ENCODE results near the gene NSRP1.
"Not testable (repeated sequence)": the region's sequence is repeated elsewhere in the genome, so short reads cannot be mapped to it uniquely, and the experiment has no call there.

The NSRP1 gene

GRCh38 chr17:30188211-30188939, 71.8 kb downstream of the NSRP1 start:
- DNase-seq: no peak

DNA sequence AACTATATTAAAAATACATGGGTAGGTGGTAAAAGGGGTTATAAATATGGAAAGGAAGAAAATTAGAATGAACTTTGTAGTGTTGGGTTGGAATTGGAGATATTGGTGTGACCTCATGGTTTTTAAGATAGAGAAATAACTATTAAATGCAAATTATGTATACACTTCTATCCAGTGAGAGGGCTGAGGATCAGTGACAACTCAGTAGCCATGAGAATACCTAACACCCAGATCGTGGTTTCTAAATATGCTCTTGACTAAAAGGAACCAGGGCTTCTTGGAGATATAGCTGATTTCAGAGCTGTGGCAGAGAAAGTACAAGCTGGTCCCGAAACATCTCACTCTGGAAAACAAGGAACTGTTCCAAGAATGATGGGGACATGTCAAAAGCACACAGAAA, 74.5 kb downstream of the NSRP1 start:
- DNase-seq: no peak

DNA sequence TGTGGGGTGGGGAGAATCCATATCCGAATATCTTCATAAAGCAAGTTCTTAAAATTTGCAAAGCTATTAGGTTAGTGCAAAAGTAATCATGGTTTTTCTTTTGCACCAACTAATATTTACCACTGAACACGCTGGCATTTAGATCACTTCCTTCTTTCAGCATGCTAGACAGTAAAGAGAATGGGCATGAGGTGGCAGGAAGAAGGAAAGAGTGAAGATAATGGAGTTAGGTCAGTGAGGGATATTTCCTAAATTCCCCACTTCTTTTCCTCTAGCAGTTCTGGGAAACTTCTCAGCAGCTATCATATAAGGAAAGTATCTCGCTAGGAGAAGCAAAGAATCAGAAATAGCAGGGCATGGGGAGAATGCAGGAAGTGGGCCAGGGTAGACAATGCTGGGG, 79.9 kb downstream of the NSRP1 start:
- DNase-seq: no peak

- DNase-seq: no peak
Observed at GRCh38 chr17:30197416-30197815, 80.8 kb downstream of the NSRP1 start.

DNA sequence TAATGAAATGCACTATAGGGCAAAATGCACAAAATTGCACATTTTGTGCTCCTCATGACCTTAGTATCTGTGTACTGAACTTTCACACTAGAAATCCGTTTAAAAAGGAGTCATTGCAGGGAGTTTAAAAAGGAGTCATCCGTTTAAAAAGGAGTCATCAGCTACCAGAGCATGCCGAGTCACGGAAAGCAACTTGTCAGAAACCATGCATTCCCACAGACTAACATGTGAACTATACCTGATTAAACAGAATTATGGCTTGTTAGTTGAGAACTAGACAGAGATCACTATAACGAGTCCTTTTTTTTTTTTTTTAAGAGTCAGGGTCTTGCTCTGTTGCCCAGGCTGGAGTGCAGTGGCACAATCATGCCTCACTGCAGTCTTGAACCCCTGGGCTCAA, 83.0 kb downstream of the NSRP1 start:
- DNase-seq: no peak

DNA sequence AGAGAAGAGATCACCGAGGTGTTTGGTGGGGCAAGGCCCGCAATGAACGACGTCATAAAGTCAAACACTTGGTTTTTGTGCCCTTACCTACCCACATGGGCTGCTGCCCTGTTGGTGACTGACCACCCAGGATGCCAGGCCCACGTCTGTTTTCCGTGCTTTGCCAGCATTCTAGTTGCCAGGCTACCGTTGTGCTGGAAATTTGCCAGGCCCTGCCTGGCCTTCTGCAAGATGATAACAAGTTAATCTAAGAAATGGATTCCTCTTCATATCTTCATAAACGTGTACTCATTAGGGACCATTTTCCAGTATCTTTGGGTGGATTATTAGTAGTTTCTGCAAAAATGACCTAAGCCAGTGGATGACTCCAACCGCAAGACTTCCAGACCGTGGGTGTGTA, 83.5 kb downstream of the NSRP1 start:
- DNase-seq: no peak

DNA sequence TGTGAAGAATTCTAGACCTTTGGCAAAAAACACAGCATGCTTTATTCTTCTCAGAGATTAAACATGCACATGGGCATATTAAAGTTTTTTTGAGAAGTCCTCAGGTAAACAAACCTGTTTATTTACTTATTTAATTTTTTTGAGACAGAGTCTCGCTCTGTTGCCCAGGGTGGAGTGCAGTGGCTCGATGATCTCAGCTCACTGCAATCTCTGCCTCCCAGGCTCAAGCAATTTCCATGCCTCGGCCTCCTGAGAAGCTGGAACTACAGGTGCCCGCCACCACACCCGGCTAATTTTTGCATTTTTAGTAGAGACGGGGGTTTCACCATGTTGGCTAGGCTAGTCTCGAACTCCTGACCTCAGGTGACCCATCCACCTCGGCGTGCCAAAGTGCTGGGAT, 84.0 kb downstream of the NSRP1 start:
- not testable (repeated sequence) for DNase-seq

DNA sequence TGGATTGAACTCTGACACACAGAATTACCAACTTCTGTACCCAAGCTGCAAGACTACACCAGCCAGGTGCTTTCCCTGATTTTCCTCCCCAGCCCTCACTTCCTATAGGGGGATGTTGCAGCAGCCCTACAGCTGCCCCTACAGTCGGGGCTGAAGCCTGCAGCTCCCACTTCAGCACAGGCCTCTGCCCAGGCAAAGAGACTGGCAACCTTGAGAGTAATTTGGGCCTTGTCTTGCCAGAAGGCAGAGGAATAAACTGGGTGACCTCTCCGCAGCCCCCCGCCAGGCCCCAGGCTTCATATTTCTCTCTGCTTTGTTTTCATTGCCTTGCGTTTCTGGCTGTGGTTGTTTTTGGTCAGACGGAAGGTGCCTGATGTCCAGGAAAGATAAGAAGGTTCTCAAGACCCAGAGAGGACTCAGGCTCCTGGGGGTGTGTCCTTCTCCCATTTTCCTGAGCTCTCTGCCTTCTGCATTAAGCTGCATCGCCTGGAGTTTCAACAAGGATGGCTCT, 86.9 kb downstream of the NSRP1 start:
- no peak for DNase-seq

DNA sequence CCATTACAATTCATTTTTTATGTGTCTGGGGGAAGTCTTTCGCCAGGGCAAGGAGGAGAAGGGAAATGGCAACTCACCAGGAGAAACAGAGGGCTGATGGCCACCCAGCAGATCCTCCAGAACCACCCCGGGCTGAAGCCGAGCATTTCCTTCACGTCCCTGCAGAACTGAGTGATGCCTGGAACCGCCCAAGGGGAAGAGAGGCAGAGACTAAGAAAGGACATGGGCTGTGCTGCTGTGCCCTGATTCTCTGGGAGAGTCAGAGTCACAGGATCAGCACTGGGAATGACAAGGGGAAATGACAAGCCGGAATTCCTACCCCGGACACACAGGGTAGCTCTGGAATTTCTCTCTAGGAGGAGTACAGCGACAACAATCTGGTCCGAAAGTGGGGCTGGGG, 91.0 kb downstream of the NSRP1 start:
- no peak for DNase-seq

- DNase-seq: no peak
Observed at GRCh38 chr17:30208214-30208613, 91.6 kb downstream of the NSRP1 start.

DNA sequence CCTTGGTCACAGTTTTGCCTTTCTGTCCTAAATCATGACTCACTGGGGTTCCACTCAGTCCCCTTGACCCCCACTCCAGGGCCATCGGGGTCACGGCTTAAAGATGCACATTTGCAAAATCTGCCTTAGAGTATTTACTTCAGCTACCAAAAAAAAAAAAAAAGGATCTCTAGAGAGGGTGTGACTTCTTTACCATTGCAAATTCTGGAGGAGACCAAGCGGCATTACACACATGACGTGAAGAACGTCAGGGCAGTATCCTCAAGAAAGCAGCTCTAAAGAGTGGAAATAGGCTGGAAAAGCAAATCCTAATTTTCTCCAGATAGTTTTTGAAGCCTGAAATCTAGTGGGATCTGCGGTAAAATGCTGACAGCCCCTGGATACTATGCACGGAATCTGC, 93.3 kb downstream of the NSRP1 start:
- no peak for DNase-seq

GRCh38 chr17:30210366-30210765, 93.8 kb downstream of the NSRP1 start:
- DNase-seq: no peak

DNA sequence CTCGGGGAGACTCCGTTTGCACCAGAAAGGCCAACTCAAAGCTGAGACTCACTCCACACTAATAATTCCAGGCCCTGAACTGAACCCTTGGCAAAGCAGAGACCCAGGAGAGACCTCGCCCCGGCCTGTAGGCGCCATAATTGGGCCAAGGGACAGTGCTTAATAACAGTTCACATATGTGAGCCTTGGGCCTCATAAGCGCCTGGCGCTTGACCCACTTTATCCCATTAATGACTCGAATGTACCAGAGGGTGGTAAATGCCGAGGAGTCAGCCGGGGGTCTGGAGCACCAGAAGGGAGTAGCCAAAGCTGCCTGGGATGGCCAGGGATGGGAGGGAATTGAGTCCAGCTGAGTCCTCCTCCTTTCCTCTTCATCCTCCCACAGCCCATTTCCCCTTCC, 94.3 kb downstream of the NSRP1 start:
- DNase-seq: no peak

- DNase-seq: no peak
Observed at GRCh38 chr17:30211371-30211770, 94.8 kb downstream of the NSRP1 start.

- DNase-seq: no peak
Observed at GRCh38 chr17:30212750-30213149, 96.1 kb downstream of the NSRP1 start.

GRCh38 chr17:30217054-30217453, 100.4 kb downstream of the NSRP1 start:
- DNase-seq: no peak

- no peak for DNase-seq
Observed at GRCh38 chr17:30217746-30218245, 101.2 kb downstream of the NSRP1 start.

- no peak for DNase-seq
Observed at GRCh38 chr17:30218799-30219198, 102.2 kb downstream of the NSRP1 start.

GRCh38 chr17:30219315-30219714, 102.7 kb downstream of the NSRP1 start:
- DNase-seq: no peak

GRCh38 chr17:30219833-30220232, 103.2 kb downstream of the NSRP1 start:
- no peak for DNase-seq

GRCh38 chr17:30220414-30220813, 103.8 kb downstream of the NSRP1 start:
- no peak for DNase-seq

- DNase-seq: no peak
Observed at GRCh38 chr17:30221346-30221745, 104.7 kb downstream of the NSRP1 start.

GRCh38 chr17:30222251-30222650, 105.6 kb downstream of the NSRP1 start:
- DNase-seq: no peak

DNA sequence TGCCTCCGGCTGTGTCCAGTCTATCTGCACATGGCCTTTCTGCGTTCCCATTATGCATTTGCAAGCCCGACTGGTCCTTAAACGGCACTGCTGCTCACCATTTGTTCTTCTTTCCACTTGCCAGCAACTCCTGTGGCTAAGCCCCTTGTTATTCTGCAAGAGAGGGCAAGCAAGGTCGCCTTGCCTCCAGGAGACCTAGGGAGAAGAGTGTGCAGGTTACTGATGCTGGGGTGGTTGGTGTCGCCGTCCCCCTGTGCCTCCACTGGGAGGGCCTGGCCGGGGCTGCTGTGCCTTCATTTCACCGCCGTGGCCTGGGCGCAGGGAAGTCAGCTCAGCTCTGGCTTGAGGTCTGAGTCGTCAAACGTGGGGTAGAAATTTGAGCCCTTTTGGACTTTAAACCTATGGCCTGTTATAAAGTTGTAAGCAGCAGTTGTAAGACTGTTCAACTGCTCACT, 106.1 kb downstream of the NSRP1 start:
- DNase-seq: no peak

GRCh38 chr17:30224419-30224960, 107.9 kb downstream of the NSRP1 start:
- no peak for DNase-seq

Measured in stimulated activated CD4-positive, alpha-beta T cell treated with anti-CD3 and anti-CD28 coated beads, Interleukin-12 subunit alpha, Interleukin-12 subunit beta, amount 100 ng/mL, for 4 hours (primary cell).